NT2/D1 (cell line): Measurements from ENCODE around the gene SIL1.

Source experiments
- SUZ12 ChIP-seq: IDR thresholded peaks from 2 replicates; pipeline ENCODE4 v1.6.1; 2011; ENCODE audit not compliant: insufficient read length, insufficient read depth; ENCODE audit errors: extremely low read depth
- YY1 ChIP-seq: IDR thresholded peaks from 2 replicates; pipeline ENCODE4 v1.6.1; 2011; ENCODE audit not compliant: insufficient read length, insufficient read depth
- ZNF274 ChIP-seq: IDR thresholded peaks from 2 replicates; pipeline ENCODE4 v1.6.1; 2011; ENCODE audit warnings: mild to moderate bottlenecking, low read depth, low read length

- TF ChIP-seq ZNF274 (no peak), SUZ12 (no peak), YY1 (no peak)
These were observed 288.4 kb downstream of the SIL1 start for GRCh38 chr5:138909734-138910133.
